Peyer's patch (tissue), 4 donors: Measurements from ENCODE around the gene NBAS.

ENCODE experiments used
- CTCF ChIP-seq, 6 experiments: fragments of 450-650 bp in 4 of 6; fragments of 200-600 bp in 2 of 6; sonication (generic) in 1 of 6; IDR thresholded peaks; one replicate each; pipeline ENCODE4 v1.5.1; 2017 to 2019; ENCODE audit warnings: antibody characterized with exemption in 6 of 6, mild to moderate bottlenecking in 3 of 6, moderate library complexity in 1 of 6
- POLR2A ChIP-seq, 2 donors: fragments of 450-650 bp; IDR thresholded peaks; one replicate each; pipeline ENCODE4 v1.5.1; 2017; ENCODE audit warnings: antibody characterized with exemption in 2 of 2, mild to moderate bottlenecking in 2 of 2, moderate library complexity in 2 of 2

GRCh38 chr2:15180379-15180778 is 380.8 kb downstream of the NBAS start:
- no peak for TF ChIP-seq CTCF (IDR thresholded peaks at IDR 0.05)
- no peak for TF ChIP-seq POLR2A (IDR thresholded peaks at IDR 0.05)
